GM19395 (cell line): Measurements from ENCODE around the gene LRRC55.
"Not testable (repeated sequence)": the region's sequence is repeated elsewhere in the genome, so short reads cannot be mapped to it uniquely, and the experiment has no call there.

Experiments
- ATAC-seq: cut with Tn5 transposase; IDR thresholded peaks from one replicate; pipeline ENCODE4 v1.9.1; 2021; ENCODE audit warnings: mild to moderate bottlenecking, moderate library complexity; ENCODE audit not compliant: unreplicated experiment

Gene LRRC55

GRCh38 chr11:57160665-57161064 is 21.1 kb upstream of the LRRC55 start:
- ATAC-seq: no peak

GRCh38 chr11:57161351-57161750 is 20.4 kb upstream of the LRRC55 start:
- ATAC-seq: no peak

DNA sequence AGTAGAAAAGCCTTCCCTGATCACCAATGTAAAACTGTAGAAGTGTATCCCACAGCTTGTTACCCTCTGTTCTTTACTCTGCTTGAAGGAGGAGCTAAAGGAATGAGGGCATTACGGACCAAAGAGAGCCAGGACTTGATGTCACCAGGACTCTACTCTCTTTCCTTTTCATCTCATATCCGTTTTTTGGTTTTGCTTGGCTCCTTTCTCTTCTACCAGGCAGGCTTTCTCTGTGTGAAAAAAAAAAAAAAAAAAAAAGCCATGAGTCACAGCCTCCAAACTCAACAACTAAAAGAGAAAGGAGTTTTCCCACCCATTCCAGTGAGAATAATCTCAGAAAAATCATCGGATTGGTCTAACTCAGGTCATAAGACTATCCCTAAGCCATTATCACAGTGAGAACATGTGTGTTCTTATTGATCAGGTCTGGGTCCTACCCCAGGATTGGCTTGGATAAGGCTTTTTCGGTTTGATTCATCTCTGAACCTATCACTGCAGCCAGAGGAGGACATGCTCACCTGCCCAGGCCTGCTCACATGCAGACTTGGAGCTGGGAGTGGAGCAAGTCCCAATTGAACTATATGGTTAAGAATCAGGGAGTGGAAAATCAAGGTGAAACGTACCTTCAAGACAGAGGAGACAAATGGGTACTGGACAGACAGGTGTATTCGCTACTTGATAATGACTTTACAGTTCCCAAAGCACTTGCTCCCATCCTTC is 19.4 kb upstream of the LRRC55 start:
- ATAC-seq: no peak

GRCh38 chr11:57163160-57163868 is 18.4 kb upstream of the LRRC55 start:
- ATAC-seq: no peak

DNA sequence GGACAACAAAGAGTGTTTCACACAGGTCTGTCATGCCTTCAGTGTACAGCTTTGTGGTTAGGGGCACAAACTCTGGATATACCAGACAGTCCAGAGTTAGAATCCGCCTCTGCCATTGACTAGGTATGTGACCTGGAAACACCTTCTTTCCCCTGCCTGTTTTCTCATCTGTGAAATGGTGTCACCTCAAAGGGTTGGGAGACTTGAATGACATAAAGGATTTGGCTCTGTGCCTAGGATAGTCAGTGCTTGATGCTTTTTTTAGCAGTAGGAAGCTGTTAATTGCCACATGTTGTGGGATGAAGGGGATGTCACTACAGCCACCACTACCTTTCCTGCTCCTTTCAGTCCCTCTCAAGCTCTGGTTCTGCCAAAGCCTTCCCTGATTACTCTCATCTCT is 17.4 kb upstream of the LRRC55 start:
- no peak for ATAC-seq

GRCh38 chr11:57167125-57167846 is 14.5 kb upstream of the LRRC55 start:
- no peak for ATAC-seq

GRCh38 chr11:57169732-57170313 is 11.9 kb upstream of the LRRC55 start:
- ATAC-seq: not testable (repeated sequence)

DNA sequence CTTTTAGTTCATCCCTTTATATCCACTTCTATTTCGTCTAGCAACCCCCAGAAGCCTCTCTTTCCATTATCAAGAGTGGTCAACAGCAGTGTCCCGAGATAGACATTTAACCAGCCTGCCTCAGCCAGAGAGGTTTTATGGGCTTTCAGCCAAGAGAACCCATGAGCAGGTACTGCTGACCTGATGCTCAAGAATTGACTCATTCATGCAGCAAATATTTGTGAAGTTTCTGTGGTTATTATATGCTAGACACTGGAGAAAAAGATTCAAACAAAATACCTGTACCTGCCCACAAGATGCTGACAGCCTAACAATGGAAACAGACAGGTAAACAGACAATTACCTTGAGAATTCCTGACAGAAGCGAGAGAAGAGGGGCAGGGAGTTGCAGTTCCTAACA is 9.7 kb upstream of the LRRC55 start:
- no peak for ATAC-seq

- no peak for ATAC-seq
Observed at GRCh38 chr11:57174656-57175055, 7.1 kb upstream of the LRRC55 start.

DNA sequence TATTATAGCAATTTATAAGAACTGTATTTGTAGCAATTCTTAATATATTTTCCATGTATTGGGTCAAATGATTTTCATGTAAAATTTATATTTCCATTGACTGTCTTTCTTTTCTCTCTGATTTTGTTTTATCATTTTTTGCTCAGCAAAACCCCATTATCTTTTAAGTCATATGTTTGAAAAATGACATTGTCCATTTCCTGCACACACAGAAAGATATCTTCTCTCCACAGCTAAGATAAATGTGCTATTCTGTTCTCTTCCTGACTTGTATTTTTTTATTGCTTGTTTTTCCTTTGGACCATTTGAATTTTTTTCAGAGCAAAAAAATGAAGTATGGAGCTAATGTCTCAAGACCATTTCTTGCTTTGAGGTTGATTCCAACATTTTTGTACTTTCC is 6.3 kb upstream of the LRRC55 start:
- no peak for ATAC-seq

GRCh38 chr11:57178334-57178733 is 3.4 kb upstream of the LRRC55 start:
- ATAC-seq: no peak

DNA sequence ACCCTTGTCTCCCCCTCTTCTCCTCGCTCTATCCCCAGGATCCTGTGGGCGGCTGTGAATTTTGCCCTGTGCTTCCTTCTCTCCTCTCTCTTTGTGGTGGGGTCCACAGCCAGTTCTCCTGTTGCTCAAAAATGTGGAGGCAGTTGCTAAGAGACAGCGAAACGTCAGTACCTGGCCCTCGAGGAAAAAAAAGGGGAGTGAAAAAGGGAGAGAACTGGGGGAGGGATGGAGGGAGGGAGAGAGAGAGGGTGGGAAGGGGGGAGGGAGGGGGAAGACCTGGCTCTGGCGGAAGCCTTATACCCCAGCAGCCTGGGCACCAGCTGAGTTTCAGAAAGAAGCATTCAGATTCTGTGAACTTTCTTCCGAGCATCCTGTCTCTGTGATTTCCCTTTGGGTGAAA is 2.1 kb upstream of the LRRC55 start:
- ATAC-seq: no peak

- ATAC-seq: no peak
Observed at GRCh38 chr11:57180081-57180561, 1.6 kb upstream of the LRRC55 start.

DNA sequence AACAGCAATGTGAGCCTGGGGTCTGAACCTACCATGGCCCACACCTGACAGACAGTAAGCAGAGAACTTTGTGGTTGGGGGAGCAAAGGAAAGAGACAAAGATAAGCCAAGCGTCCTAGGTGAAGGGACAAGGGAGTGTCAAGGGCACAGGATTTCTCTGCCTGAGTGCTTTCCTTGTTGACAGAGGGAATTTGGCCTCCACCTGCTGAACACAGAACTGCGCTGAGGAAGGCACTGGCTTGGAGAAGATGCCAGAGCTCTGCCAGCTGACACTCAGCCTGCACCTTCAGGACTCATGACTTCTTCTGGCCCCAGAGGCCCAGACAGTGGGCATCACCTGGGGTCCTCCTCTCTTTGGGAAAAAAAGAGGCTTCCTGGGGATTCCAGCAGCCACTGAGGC is 789 bp upstream of the LRRC55 start:
- no peak for ATAC-seq

GRCh38 chr11:57182896-57183295 is 1.1 kb downstream of the LRRC55 start:
- no peak for ATAC-seq

DNA sequence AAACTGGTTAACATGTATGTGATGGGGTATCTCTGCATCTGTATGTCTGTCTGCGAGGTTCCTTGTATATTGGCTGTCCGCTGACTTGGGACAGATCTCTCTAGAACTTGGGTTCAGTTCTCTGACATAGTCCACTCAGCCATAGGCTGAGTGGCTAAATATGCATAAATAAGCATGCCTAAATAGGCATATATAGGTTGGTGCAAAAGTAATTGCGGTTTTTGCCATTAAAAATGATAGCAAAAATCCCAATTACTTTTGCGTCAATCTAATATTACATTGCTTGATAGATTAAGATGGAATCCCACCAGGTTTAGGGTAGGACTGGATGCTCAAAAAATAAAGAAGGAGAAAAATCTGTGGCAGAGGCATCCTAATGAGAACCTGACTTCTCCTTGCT is 8.8 kb downstream of the LRRC55 start:
- ATAC-seq: no peak

GRCh38 chr11:57191311-57192219 is 9.8 kb downstream of the LRRC55 start:
- no peak for ATAC-seq

DNA sequence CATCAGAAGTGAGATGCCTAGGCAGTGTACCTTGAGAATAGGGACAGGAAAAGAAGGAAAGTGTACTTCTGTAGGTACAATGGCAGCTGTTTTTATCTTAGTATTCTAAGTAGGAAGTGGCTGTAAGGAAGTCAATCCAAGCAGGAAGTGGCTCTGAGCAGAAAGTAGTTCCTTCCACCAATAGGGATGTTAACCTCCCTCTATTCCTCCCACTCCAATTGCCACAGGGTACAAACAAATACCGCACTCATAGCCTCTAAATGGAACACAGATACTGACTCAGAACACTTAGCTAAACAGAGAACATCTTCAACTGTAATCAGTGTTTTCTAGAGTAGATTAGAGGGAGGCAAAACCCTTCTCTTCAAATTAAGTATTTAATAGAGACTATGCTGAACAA is 10.6 kb downstream of the LRRC55 start:
- ATAC-seq: no peak

GRCh38 chr11:57196596-57196995 is 14.8 kb downstream of the LRRC55 start:
- ATAC-seq: no peak

- no peak for ATAC-seq
Observed at GRCh38 chr11:57197762-57198161, 16.0 kb downstream of the LRRC55 start.
